Prostate gland (tissue), 2 donors: ENCODE data around the gene S100A9.

Experiments
- POLR2A ChIP-seq: fragments of 450-650 bp; IDR thresholded peaks from one replicate; pipeline ENCODE4 v1.6.1; 2016; ENCODE audit warnings: antibody characterized with exemption, mild to moderate bottlenecking
- POLR2AphosphoS5 ChIP-seq: sonication (generic); formaldehyde crosslinking; IDR thresholded peaks from one replicate; pipeline ENCODE4 v1.6.1; 2017; ENCODE audit warnings: antibody characterized with exemption
- TF ChIP-seq, protein P1 (sequence below), 4 experiments: fragments of 200-600 bp in 2 of 4; fragments of 450-650 bp in 2 of 4; sonication (generic) in 2 of 4; IDR thresholded peaks; 1 replicate in 3 of 4; 2 replicates in 1 of 4; pipeline ENCODE4 v1.5.1; 2016 to 2019; ENCODE audit warnings: antibody characterized with exemption in 4 of 4, mild to moderate bottlenecking in 2 of 4, moderate library complexity in 2 of 4

DNA sequence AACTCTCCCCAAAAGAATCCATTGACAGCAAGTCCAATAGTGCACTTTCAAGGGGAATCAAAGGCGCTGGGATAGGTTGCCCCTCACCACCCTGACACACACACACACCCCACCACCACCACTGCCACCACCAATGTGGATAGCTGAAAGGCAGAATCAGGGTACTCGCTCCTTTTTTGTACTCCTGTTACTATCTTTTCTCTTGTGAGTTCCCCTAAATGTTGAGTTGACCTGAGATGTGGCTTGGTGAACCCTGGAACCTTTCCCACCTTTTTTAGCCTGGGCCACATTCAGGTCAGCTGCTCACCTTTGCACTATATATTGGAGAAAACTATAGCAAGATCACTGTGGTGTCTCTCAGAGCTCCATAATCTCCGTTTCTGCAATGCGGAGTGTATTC lies 29.3 kb downstream of the S100A9 start:
- TF ChIP-seq POLR2A (no peak), POLR2AphosphoS5 (no peak)
- TF ChIP-seq, protein P1, sequence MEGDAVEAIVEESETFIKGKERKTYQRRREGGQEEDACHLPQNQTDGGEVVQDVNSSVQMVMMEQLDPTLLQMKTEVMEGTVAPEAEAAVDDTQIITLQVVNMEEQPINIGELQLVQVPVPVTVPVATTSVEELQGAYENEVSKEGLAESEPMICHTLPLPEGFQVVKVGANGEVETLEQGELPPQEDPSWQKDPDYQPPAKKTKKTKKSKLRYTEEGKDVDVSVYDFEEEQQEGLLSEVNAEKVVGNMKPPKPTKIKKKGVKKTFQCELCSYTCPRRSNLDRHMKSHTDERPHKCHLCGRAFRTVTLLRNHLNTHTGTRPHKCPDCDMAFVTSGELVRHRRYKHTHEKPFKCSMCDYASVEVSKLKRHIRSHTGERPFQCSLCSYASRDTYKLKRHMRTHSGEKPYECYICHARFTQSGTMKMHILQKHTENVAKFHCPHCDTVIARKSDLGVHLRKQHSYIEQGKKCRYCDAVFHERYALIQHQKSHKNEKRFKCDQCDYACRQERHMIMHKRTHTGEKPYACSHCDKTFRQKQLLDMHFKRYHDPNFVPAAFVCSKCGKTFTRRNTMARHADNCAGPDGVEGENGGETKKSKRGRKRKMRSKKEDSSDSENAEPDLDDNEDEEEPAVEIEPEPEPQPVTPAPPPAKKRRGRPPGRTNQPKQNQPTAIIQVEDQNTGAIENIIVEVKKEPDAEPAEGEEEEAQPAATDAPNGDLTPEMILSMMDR (IDR thresholded peaks at IDR 0.05): no peak
